ENCODE results near the gene ZNF804B.

ZNF804B gene

DNA sequence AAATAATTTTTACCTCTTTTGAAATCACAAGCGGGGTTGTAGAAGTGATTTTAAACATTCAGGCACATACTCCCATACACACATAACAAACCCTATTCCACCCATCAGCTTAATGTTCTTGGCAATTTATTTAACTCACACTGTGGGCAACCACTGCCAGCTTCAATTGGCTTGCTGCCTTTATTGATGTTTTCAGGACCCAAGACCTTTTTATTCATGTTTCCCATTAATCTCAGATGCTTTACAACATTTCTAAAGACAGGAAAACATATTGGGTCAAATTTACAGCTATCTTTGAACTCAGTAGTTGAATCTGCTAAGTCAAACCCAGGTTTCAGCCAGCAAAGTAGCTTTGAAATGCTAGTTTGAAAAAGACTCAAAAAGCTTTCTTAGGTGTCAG lies 109.0 kb downstream of the ZNF804B start:
- Histone ChIP-seq H3K27ac (replicated peaks) (no peak overlapping the region), H3K27me3 (ENCODE audit: insufficient read depth, poor library complexity, severe bottlenecking) (no peaks in the 10 kb centered on the region), H3K4me3 (replicated peaks; ENCODE audit: insufficient read depth, low read length) (no peak overlapping the region)
- DNase-seq (ENCODE audit: low read depth in 1 of 2, low spot score in 1 of 2) = no peak
- TF ChIP-seq, protein P1, sequence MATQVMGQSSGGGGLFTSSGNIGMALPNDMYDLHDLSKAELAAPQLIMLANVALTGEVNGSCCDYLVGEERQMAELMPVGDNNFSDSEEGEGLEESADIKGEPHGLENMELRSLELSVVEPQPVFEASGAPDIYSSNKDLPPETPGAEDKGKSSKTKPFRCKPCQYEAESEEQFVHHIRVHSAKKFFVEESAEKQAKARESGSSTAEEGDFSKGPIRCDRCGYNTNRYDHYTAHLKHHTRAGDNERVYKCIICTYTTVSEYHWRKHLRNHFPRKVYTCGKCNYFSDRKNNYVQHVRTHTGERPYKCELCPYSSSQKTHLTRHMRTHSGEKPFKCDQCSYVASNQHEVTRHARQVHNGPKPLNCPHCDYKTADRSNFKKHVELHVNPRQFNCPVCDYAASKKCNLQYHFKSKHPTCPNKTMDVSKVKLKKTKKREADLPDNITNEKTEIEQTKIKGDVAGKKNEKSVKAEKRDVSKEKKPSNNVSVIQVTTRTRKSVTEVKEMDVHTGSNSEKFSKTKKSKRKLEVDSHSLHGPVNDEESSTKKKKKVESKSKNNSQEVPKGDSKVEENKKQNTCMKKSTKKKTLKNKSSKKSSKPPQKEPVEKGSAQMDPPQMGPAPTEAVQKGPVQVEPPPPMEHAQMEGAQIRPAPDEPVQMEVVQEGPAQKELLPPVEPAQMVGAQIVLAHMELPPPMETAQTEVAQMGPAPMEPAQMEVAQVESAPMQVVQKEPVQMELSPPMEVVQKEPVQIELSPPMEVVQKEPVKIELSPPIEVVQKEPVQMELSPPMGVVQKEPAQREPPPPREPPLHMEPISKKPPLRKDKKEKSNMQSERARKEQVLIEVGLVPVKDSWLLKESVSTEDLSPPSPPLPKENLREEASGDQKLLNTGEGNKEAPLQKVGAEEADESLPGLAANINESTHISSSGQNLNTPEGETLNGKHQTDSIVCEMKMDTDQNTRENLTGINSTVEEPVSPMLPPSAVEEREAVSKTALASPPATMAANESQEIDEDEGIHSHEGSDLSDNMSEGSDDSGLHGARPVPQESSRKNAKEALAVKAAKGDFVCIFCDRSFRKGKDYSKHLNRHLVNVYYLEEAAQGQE (IDR thresholded peaks at IDR 0.05; ENCODE audit: insufficient replicate concordance, low read depth) = no peak
- TF ChIP-seq SPI1 (IDR thresholded peaks at IDR 0.05; ENCODE audit: borderline replicate concordance, low read depth) (no peak), GABPA (IDR thresholded peaks at IDR 0.05; ENCODE audit: low read depth) (no peak), POLR2AphosphoS5 (IDR thresholded peaks at IDR 0.05; ENCODE audit: low read depth) (no peak)
- TF ChIP-seq, protein P2, sequence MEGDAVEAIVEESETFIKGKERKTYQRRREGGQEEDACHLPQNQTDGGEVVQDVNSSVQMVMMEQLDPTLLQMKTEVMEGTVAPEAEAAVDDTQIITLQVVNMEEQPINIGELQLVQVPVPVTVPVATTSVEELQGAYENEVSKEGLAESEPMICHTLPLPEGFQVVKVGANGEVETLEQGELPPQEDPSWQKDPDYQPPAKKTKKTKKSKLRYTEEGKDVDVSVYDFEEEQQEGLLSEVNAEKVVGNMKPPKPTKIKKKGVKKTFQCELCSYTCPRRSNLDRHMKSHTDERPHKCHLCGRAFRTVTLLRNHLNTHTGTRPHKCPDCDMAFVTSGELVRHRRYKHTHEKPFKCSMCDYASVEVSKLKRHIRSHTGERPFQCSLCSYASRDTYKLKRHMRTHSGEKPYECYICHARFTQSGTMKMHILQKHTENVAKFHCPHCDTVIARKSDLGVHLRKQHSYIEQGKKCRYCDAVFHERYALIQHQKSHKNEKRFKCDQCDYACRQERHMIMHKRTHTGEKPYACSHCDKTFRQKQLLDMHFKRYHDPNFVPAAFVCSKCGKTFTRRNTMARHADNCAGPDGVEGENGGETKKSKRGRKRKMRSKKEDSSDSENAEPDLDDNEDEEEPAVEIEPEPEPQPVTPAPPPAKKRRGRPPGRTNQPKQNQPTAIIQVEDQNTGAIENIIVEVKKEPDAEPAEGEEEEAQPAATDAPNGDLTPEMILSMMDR (IDR thresholded peaks at IDR 0.05; ENCODE audit: insufficient read depth, low read length) = no peak

- no peak overlapping the region for H3K4me3 ChIP-seq (replicated peaks; ENCODE audit: insufficient read depth, low read length)
- no peak overlapping the region for H3K27ac ChIP-seq (replicated peaks)
- no peak for DNase-seq (ENCODE audit: low read depth in 1 of 2, low spot score in 1 of 2)
- TF ChIP-seq SPI1 (IDR thresholded peaks at IDR 0.05; ENCODE audit: borderline replicate concordance, low read depth) (no peak), GABPA (IDR thresholded peaks at IDR 0.05; ENCODE audit: low read depth) (no peak), POLR2AphosphoS5 (IDR thresholded peaks at IDR 0.05; ENCODE audit: low read depth) (no peak)
- TF ChIP-seq, protein P2 (IDR thresholded peaks at IDR 0.05; ENCODE audit: insufficient read depth, low read length) = no peak
- TF ChIP-seq, protein P1 (IDR thresholded peaks at IDR 0.05; ENCODE audit: insufficient replicate concordance, low read depth) = no peak
- no peaks in the 10 kb centered on the region for H3K27me3 ChIP-seq (ENCODE audit: insufficient read depth, poor library complexity, severe bottlenecking)
Observed at GRCh38 chr7:88881136-88881535, 121.6 kb downstream of the ZNF804B start.

DNA sequence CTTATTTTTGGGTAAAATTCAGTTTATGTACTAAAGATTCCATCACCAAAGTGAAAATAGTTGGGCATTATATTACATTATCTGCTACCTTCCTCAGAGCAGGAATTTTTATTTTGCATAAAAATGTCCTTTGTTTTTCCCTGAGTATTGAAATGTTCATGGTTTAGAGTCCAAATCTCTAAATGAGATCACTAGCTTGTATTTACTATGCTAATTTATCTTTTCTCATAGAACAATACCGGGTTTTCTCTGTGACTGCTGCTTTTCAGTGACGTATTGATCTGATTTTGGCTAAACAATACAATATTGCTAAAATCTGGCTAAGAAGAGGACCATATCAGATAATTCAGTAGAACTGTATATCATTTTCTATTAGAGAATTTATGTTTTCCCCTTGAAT lies 125.6 kb downstream of the ZNF804B start:
- TF ChIP-seq, protein P2 (IDR thresholded peaks at IDR 0.05; ENCODE audit: insufficient read depth, low read length) = no peak
- TF ChIP-seq, protein P1 (IDR thresholded peaks at IDR 0.05; ENCODE audit: insufficient replicate concordance, low read depth) = no peak
- TF ChIP-seq POLR2AphosphoS5 (IDR thresholded peaks at IDR 0.05; ENCODE audit: low read depth) (no peak), GABPA (IDR thresholded peaks at IDR 0.05; ENCODE audit: low read depth) (no peak), SPI1 (IDR thresholded peaks at IDR 0.05; ENCODE audit: borderline replicate concordance, low read depth) (no peak)
- no peaks in the 10 kb centered on the region for H3K27me3 ChIP-seq (ENCODE audit: insufficient read depth, poor library complexity, severe bottlenecking)
- DNase-seq (ENCODE audit: low read depth in 1 of 2, low spot score in 1 of 2) = no peak
- H3K27ac ChIP-seq (replicated peaks) = no peak overlapping the region
- no peak overlapping the region for H3K4me3 ChIP-seq (replicated peaks; ENCODE audit: insufficient read depth, low read length)
